Stimulated activated CD8-positive, alpha-beta memory T cell treated with anti-CD3 and anti-CD28 coated beads, Interleukin-12 subunit alpha, Interleukin-12 subunit beta, amount 100 ng/mL, for 4 hours (primary cell): ENCODE data around the gene STRN.
"Not testable (repeated sequence)": the region's sequence is repeated elsewhere in the genome, so short reads cannot be mapped to it uniquely, and the experiment has no call there.

Source experiments
- DNase-seq: peaks from one replicate; pipeline ENCODE4 v3.0.0-alpha.2; 2020; ENCODE audit warnings: low read depth

The STRN gene

GRCh38 chr2:36911012-36911411, 55.3 kb downstream of the STRN start:
- no peak for DNase-seq

GRCh38 chr2:36906277-36906676, 60.1 kb downstream of the STRN start:
- no peak for DNase-seq

- DNase-seq, result no peak
These were observed 61.7 kb downstream of the STRN start for GRCh38 chr2:36904636-36905035.

GRCh38 chr2:36902385-36903120, 63.8 kb downstream of the STRN start:
- no peak for DNase-seq

GRCh38 chr2:36892805-36893204, 73.5 kb downstream of the STRN start:
- no peak for DNase-seq

- no peak for DNase-seq
These were observed 76.5 kb downstream of the STRN start for GRCh38 chr2:36889795-36890194.

GRCh38 chr2:36887095-36887494, 79.2 kb downstream of the STRN start:
- DNase-seq, result not testable (repeated sequence)

- DNase-seq, result no peak
These were observed 79.7 kb downstream of the STRN start for GRCh38 chr2:36886664-36887063.

GRCh38 chr2:36885605-36886004, 80.7 kb downstream of the STRN start:
- no peak for DNase-seq

GRCh38 chr2:36882532-36882931, 83.8 kb downstream of the STRN start:
- DNase-seq, result no peak

- no peak for DNase-seq
These were observed 84.5 kb downstream of the STRN start for GRCh38 chr2:36881816-36882215.

GRCh38 chr2:36878429-36878828, 87.9 kb downstream of the STRN start:
- no peak for DNase-seq

GRCh38 chr2:36871068-36871707, 95.1 kb downstream of the STRN start:
- DNase-seq, result no peak

GRCh38 chr2:36869606-36870005, 96.7 kb downstream of the STRN start:
- DNase-seq, result no peak

GRCh38 chr2:36861896-36862295, 104.4 kb downstream of the STRN start:
- DNase-seq, result no peak

GRCh38 chr2:36859366-36859792, 107.0 kb downstream of the STRN start:
- DNase-seq, result no peak

- DNase-seq, result no peak
These were observed 107.6 kb downstream of the STRN start for GRCh38 chr2:36858551-36859365.

GRCh38 chr2:36857713-36858112, 108.6 kb downstream of the STRN start:
- DNase-seq, result no peak

GRCh38 chr2:36855429-36855828, 110.9 kb downstream of the STRN start:
- DNase-seq, result no peak

GRCh38 chr2:36854241-36854640, 112.1 kb downstream of the STRN start:
- DNase-seq, result no peak

GRCh38 chr2:36849265-36849664, 117.1 kb downstream of the STRN start:
- no peak for DNase-seq

- DNase-seq, result no peak
These were observed 122.5 kb downstream of the STRN start for GRCh38 chr2:36843838-36844237.
